Heart right ventricle (tissue), 16 donors: ENCODE results near the gene POMT1. TPM values are rescaled to one million over a fixed set of nuclear protein-coding genes. Genes with fewer than 3 reads are reported as not detected.

Source experiments
- ATAC-seq, 8 donors: fragments of 200-7000 bp; cut with Tn5 transposase; one replicate each; pipeline ENCODE4 v1.9.1; 2020; ENCODE audit warnings: mild to moderate bottlenecking in 8 of 8, moderate library complexity in 8 of 8, moderate number of reproducible peaks in 1 of 8
- DNase-seq, 2 donors: peaks; one replicate each; pipeline ENCODE4 v3.0.0-alpha.2; 2020
- H3K27ac ChIP-seq, 10 donors: fragments of 200-600 bp; sonication (generic) in 2 of 10; one replicate each; pipeline versions ENCODE4 v1.5.0 to v1.8.0; 2020 to 2022; ENCODE audit warnings: mild to moderate bottlenecking in 3 of 10
- H3K27me3 ChIP-seq, 7 donors: fragments of 200-600 bp; one replicate each; pipeline ENCODE4 v1.8.0; 2021 to 2022; ENCODE audit warnings: mild to moderate bottlenecking in 2 of 7
- H3K36me3 ChIP-seq, 9 donors: fragments of 200-600 bp; sonication (generic) in 1 of 9; one replicate each; pipeline versions ENCODE4 v1.5.0 to v1.8.0; 2020 to 2022; ENCODE audit warnings: mild to moderate bottlenecking in 2 of 9
- H3K4me1 ChIP-seq, 9 donors: fragments of 200-600 bp; sonication (generic) in 1 of 9; one replicate each; pipeline versions ENCODE4 v1.5.0 to v1.8.0; 2020 to 2022; ENCODE audit warnings: mild to moderate bottlenecking in 4 of 9
- H3K4me3 ChIP-seq, 10 donors: fragments of 200-600 bp; sonication (generic) in 2 of 10; one replicate each; pipeline versions ENCODE4 v1.5.0 to v1.8.0; 2020 to 2022; ENCODE audit warnings: mild to moderate bottlenecking in 7 of 10, moderate library complexity in 2 of 10
- H3K9me3 ChIP-seq, 11 donors: fragments of 200-600 bp in 10 of 11; sonication (generic) in 2 of 11; one replicate each; pipeline versions ENCODE4 v1.5.0 to v1.8.0; 2013 to 2022; ENCODE audit warnings: mild to moderate bottlenecking in 2 of 11, control low read depth in 1 of 11, moderate library complexity in 1 of 11
- CTCF ChIP-seq, 9 donors: fragments of 200-600 bp; sonication (generic) in 2 of 9; IDR thresholded peaks; one replicate each; pipeline versions ENCODE4 v1.5.0 to v1.8.0; 2021 to 2022; ENCODE audit warnings: antibody characterized with exemption in 9 of 9, mild to moderate bottlenecking in 5 of 9, moderate library complexity in 1 of 9
- WGBS, 2 donors: extraction: QIAGEN DNeasy Blood & Tissue Kit; methylation state at CpG; one replicate each; pipeline ENCODE4 v1.1.7; 2013; ENCODE audit warnings: inconsistent platforms in 1 of 2; 5-methylcytosine and 5-hydroxymethylcytosine counted together
- intact Hi-C, 10 donors: fragments of 100-400 bp; cut with DNase I; formaldehyde crosslinking; loops; one replicate each; pipeline versions ENCODE4 v1.11.1 to v1.14.2; 2022
- polyA plus RNA-seq, 2 donors: library from polyadenylated mRNA; stranded (reverse); fragments of 200-250 nt; gene quantifications; one replicate each; pipeline ENCODE4 v1.2.3, GENCODE V29; 2013
- total RNA-seq, 10 donors: library from RNA; stranded (reverse); fragmentation: NEBNext Ultra II Directional in 3 of 10; extraction: Animal tissue kit (Norgen Biotek cat#: 25700) in 3 of 10; gene quantifications; one replicate each; pipeline versions ENCODE4 v1.2.1 to v1.2.4, GENCODE V29; 2021 to 2023
- donor health status: Arrhythmogenic right ventricular cardiomyopathy.
- donor health status: ischemic (EF 13 %, LVEDD 7.1; RV severe dilation, severe dysfunction).
- donor health status: healthy with polysubstance abuse.
- donor health status: DM: no; HTN: yes; CAD: no.
- donor health status: DM: no; HTN: no; CAD: no.
- donor health status: ischemic (EF 25% LVEDD 6.9; RV normal size, moderate dysfunction).
- donor health status: ischemic (EF 25% LVEDD 5.7; RV mildly dilated, moderate dysfunction).
- donor health status: healthy.
- donor health status: DM: yes; HTN: yes; CAD: no.
- donor health status: Ischemic cardiomyopathy.
- donor health status: ischemic (EF 35%, LVEDD 5.7; RV mildly dilated, moderate dysfunction).
- donor health status: nonischemic (EF 11% LVEDD 7.7; RV severe dilation, severe dysfunction).
- donor health status: DM: yes; HTN: yes; CAD: no.
- donor health status: PGD.
- donor health status: ischemic (EF 29% LVEDD 5.4; RV normal size, mild dysfunction).
- donor health status: nonischemic (EF 23%, LVEDD 6.1; RV moderate dilation, normal function).

The POMT1 gene
- total and polyA plus RNA-seq, 12 donors = 17.0 to 34.1 (median 21.2) TPM

GRCh38 chr9:131491001-131491710, 11.6 kb upstream of the POMT1 start:
- 92% methylated on average over 20 of the region's 20 CpGs for WGBS, 2 donors
- intact Hi-C loops = no loop called here
- H3K9me3 ChIP-seq = no peaks in the 10 kb centered on the region
- H3K4me3 ChIP-seq = no peak overlapping the region
- TF ChIP-seq CTCF (IDR thresholded peaks at IDR 0.05) = no peak
- DNase-seq (no peak), ATAC-seq (no peak)
- peaks cover 0 to 10% (median 0%) of the 10 kb centered on the region in 9 donors for H3K4me1 ChIP-seq
- H3K27me3 ChIP-seq = no peaks in the 10 kb centered on the region
- H3K27ac ChIP-seq = no peak overlapping the region
- peaks cover 6 to 100% (median 86%) of the 10 kb centered on the region in 9 donors for H3K36me3 ChIP-seq

GRCh38 chr9:131492070-131492469, 10.6 kb upstream of the POMT1 start:
- H3K27ac ChIP-seq = no peak overlapping the region
- peaks cover 0 to under 1% (median 0%) of the 10 kb centered on the region in 9 donors for H3K4me1 ChIP-seq
- DNase-seq (no peak), ATAC-seq (no peak)
- no peaks in the 10 kb centered on the region for H3K9me3 ChIP-seq
- no peak overlapping the region for H3K4me3 ChIP-seq
- intact Hi-C loops = no loop called here
- H3K27me3 ChIP-seq = no peaks in the 10 kb centered on the region
- H3K36me3 ChIP-seq = peaks cover 6 to 100% (median 89%) of the 10 kb centered on the region in 9 donors
- no peak for TF ChIP-seq CTCF (IDR thresholded peaks at IDR 0.05)
- 71 to 84% methylated on average over 6 of the region's 6 CpGs for WGBS, 2 donors

- H3K36me3 ChIP-seq = peaks cover 7 to 100% (median 79%) of the 10 kb centered on the region in 9 donors
- ATAC-seq = no peak
- H3K4me1 ChIP-seq = no peaks in the 10 kb centered on the region
- DNase-seq = no peak
- WGBS, 2 donors = 93 to 94% methylated on average over 22 of the region's 22 CpGs
- no peaks in the 10 kb centered on the region for H3K9me3 ChIP-seq
- intact Hi-C loops = no loop called here
- H3K27ac ChIP-seq = no peak overlapping the region
- no peaks in the 10 kb centered on the region for H3K27me3 ChIP-seq
- TF ChIP-seq CTCF (IDR thresholded peaks at IDR 0.05) = no peak
- no peak overlapping the region for H3K4me3 ChIP-seq
Observed at GRCh38 chr9:131494296-131494870, 8.3 kb upstream of the POMT1 start.

GRCh38 chr9:131495785-131496184, 6.9 kb upstream of the POMT1 start:
- ATAC-seq (peak in 1 of 8 donors; percentile 11), DNase-seq (no peak)
- Histone ChIP-seq H3K4me1 (peaks cover 0 to 7% (median 0%) of the 10 kb centered on the region in 9 donors), H3K4me3 (no peak overlapping the region), H3K27me3 (no peaks in the 10 kb centered on the region), H3K27ac (no peak overlapping the region), H3K36me3 (peaks cover 7 to 100% (median 68%) of the 10 kb centered on the region in 9 donors), H3K9me3 (no peaks in the 10 kb centered on the region)
- 87% methylated on average over 22 of the region's 22 CpGs for WGBS, 2 donors
- no peak for TF ChIP-seq CTCF (IDR thresholded peaks at IDR 0.05)
- intact Hi-C loops = no loop called here
